ENCODE measurements around the gene GAGE10.

The GAGE10 gene

GRCh38 chrX:49271341-49271740 lies 32.1 kb upstream of the GAGE10 start:
- no peak for TF ChIP-seq CTCF (IDR thresholded peaks at IDR 0.05; ENCODE audit: low read depth, low read length)
- Histone ChIP-seq H3K4me3 (ENCODE audit: low read depth, low read length) (no peak overlapping the region), H3K36me3 (no peaks in the 10 kb centered on the region), H3K9me3 (no peaks in the 10 kb centered on the region), H3K4me1 (no peaks in the 10 kb centered on the region), H3K27me3 (no peaks in the 10 kb centered on the region)
- DNase-seq: no peak

- H3K4me3 ChIP-seq (ENCODE audit: low read depth, low read length): no peak overlapping the region
Observed at GRCh38 chrX:49272421-49272820, 31.0 kb upstream of the GAGE10 start.

GRCh38 chrX:49273181-49273727 lies 30.2 kb upstream of the GAGE10 start:
- H3K4me1 ChIP-seq: no peaks in the 10 kb centered on the region
- no peaks in the 10 kb centered on the region for H3K36me3 ChIP-seq
- H3K9me3 ChIP-seq: no peaks in the 10 kb centered on the region
- no peak for DNase-seq
- H3K4me3 ChIP-seq (ENCODE audit: low read depth, low read length): no peak overlapping the region
- TF ChIP-seq CTCF (IDR thresholded peaks at IDR 0.05; ENCODE audit: low read depth, low read length): no peak
- no peaks in the 10 kb centered on the region for H3K27me3 ChIP-seq

More at GRCh38 chrX:49272421-49272820, 31.0 kb upstream of the GAGE10 start:
- Histone ChIP-seq H3K27me3 (no peaks in the 10 kb centered on the region), H3K4me1 (no peaks in the 10 kb centered on the region), H3K36me3 (no peaks in the 10 kb centered on the region), H3K9me3 (no peaks in the 10 kb centered on the region)
- DNase-seq: no peak
- TF ChIP-seq CTCF (IDR thresholded peaks at IDR 0.05; ENCODE audit: low read depth, low read length): no peak

GRCh38 chrX:49276207-49276606 lies 27.2 kb upstream of the GAGE10 start:
- DNase-seq: no peak
- H3K9me3 ChIP-seq: no peaks in the 10 kb centered on the region
- no peaks in the 10 kb centered on the region for H3K36me3 ChIP-seq
- no peaks in the 10 kb centered on the region for H3K4me1 ChIP-seq
- no peak for TF ChIP-seq CTCF (IDR thresholded peaks at IDR 0.05; ENCODE audit: low read depth, low read length)
- no peak overlapping the region for H3K4me3 ChIP-seq (ENCODE audit: low read depth, low read length)
- no peaks in the 10 kb centered on the region for H3K27me3 ChIP-seq

GRCh38 chrX:49276671-49277534 lies 26.5 kb upstream of the GAGE10 start:
- Histone ChIP-seq H3K9me3 (no peaks in the 10 kb centered on the region), H3K36me3 (no peaks in the 10 kb centered on the region), H3K27me3 (no peaks in the 10 kb centered on the region), H3K4me1 (no peaks in the 10 kb centered on the region), H3K4me3 (ENCODE audit: low read depth, low read length) (no peak overlapping the region)
- no peak for DNase-seq
- no peak for TF ChIP-seq CTCF (IDR thresholded peaks at IDR 0.05; ENCODE audit: low read depth, low read length)

- H3K9me3 ChIP-seq: no peaks in the 10 kb centered on the region
- peaks cover 4% of the 10 kb centered on the region for H3K4me1 ChIP-seq
- no peak overlapping the region for H3K4me3 ChIP-seq (ENCODE audit: low read depth, low read length)
- no peak for TF ChIP-seq CTCF (IDR thresholded peaks at IDR 0.05; ENCODE audit: low read depth, low read length)
- H3K27me3 ChIP-seq: no peaks in the 10 kb centered on the region
- no peak for DNase-seq
- H3K36me3 ChIP-seq: no peaks in the 10 kb centered on the region
Observed at GRCh38 chrX:49277535-49277830, 26.0 kb upstream of the GAGE10 start.

Measured in BE2C (cell line).